SJCRH30 (cell line): Measurements from ENCODE around the gene RABGAP1L. TPM values are rescaled to one million over a fixed set of nuclear protein-coding genes. Genes with fewer than 3 reads are reported as not detected.
"Not testable (repeated sequence)": the region's sequence is repeated elsewhere in the genome, so short reads cannot be mapped to it uniquely, and the experiment has no call there.

Source experiments
- DNase-seq, 2 experiments: peaks; one replicate each; pipeline ENCODE4 v3.0.0-alpha.2; 2015 to 2020
- H3K27ac ChIP-seq: fragments of 250-450 bp; sonication (Bioruptor Pico); 2 replicates; pipeline ENCODE4 v1.5.1; 2020; ENCODE audit warnings: mild to moderate bottlenecking, moderate library complexity
- H3K27me3 ChIP-seq: fragments of 250-450 bp; sonication (Bioruptor Pico); 2 replicates; pipeline ENCODE4 v1.5.1; 2020; ENCODE audit warnings: mild to moderate bottlenecking, moderate library complexity
- H3K36me3 ChIP-seq: fragments of 250-450 bp; sonication (Bioruptor Pico); 2 replicates; pipeline ENCODE4 v1.5.1; 2020; ENCODE audit warnings: mild to moderate bottlenecking, moderate library complexity
- H3K4me1 ChIP-seq: fragments of 250-450 bp; sonication (Bioruptor Pico); 2 replicates; pipeline ENCODE4 v1.5.1; 2020; ENCODE audit warnings: mild to moderate bottlenecking, moderate library complexity
- H3K4me3 ChIP-seq: fragments of 250-450 bp; sonication (Bioruptor Pico); 2 replicates; pipeline ENCODE4 v1.5.1; 2020; ENCODE audit warnings: mild to moderate bottlenecking, moderate library complexity
- H3K9me3 ChIP-seq: fragments of 250-450 bp; sonication (Bioruptor Pico); replicated peaks from 2 replicates; pipeline ENCODE4 v1.5.1; 2020; ENCODE audit warnings: mild to moderate bottlenecking, moderate library complexity
- total RNA-seq: library from RNA; depleted of rRNA; stranded (reverse); fragments of >200 nt; shearing (Covaris generic); gene quantifications from 2 replicates; pipeline ENCODE4 v1.2.3, GENCODE V29; 2014

RABGAP1L gene
- total RNA-seq, 1 experiment from 2014 or later = 22.6 TPM

DNA sequence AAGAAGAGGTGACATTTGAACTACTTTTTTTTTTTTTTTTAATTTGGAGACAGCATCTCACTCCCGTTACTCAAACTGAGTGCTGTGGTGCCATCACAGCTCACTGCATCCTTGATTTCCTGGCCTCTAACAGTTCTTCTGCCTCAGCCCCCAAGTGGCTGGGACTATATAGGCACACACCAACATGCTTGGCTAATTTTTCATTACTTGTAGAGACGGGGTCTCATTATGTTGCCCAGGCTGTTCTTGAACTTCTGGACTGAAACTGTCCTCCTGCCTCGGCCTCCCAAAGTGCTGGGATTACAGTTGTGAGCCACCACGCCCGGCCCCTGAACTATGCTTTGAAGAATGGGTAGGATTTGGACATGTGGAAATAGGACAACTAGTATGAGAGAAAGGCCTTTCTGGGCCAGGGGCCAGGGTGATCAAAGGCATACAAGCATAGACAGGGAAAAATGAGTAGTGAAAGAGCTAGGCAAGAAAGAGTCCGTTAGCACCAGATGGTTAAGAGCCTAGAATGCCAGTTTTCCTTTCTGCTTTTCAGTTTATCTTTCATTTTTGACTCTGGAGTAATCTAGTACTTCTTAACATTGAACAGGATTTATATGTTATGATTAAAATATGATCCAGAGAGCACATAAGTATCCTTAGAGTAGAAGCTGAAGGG, 6.3 kb downstream of the RABGAP1L start:
- Histone ChIP-seq H3K9me3 (no peaks in the 10 kb centered on the region), H3K27me3 (no peaks in the 10 kb centered on the region), H3K27ac (no peak overlapping the region), H3K4me1 (peaks cover 13% of the 10 kb centered on the region), H3K36me3 (no peaks in the 10 kb centered on the region; the same call in 1 of the 2 replicates), H3K4me3 (no peak overlapping the region)
- no peak for DNase-seq

DNA sequence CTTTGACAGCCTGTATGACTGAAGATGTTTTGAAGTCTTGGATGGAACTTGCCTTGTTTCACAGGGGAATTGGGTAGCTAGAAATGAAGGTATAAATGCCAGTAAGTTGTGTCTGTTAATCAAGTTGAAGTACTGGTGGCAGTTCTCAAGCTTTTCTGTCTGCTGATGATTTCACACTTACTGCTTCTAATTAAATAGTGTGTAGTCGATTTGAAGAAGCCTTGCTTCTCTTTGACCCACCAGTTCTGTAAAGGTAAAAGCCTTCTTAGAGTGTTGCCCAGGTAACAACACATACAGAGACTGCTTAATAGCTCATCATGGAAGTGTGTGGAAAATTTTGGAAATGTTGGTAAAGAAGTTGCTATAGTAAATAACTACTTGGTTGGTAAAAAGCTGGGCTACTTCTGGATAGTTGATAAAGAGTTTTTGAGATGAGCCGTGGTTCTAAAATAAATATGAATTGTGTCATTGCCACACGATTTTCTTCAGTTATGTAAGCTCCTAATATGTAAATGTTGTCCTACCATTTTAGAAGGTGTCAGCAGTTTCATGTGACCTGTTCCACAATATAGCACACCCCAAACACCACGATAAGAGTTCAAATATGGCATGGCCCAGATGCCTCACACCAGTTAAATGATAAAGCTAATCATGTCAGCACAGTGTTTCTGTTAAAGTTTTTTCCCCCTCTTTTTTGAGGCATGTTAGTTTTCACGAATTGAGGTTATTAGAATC, 7.4 kb downstream of the RABGAP1L start:
- Histone ChIP-seq H3K36me3 (no peaks in the 10 kb centered on the region; the same call in 1 of the 2 replicates), H3K27ac (no peak overlapping the region), H3K27me3 (no peaks in the 10 kb centered on the region), H3K9me3 (no peaks in the 10 kb centered on the region), H3K4me3 (no peak overlapping the region), H3K4me1 (peaks cover 13% of the 10 kb centered on the region)
- DNase-seq = no peak

DNA sequence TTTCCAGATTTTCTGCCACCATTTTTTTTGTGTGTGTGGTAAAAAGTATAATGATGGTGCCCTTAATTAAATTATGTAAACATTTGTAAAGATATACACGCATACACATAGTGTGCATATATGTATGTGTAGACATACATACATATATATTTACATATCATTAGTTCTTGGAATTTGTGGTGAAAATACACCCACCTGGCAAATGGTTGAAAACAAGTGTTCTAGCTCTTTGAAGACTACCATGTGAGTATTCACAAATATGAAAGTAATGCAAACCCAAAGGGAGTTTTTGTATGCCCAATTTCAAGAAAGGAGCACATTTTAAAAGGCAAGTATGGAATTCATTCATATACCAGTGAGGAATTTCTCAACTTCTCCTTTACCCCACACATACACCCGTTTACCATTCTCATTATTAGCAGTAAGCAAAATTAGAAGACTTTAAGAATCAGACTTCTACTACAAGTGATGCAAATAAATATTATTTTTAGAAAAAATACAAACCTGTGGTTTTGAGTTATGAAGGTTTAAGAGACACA, 8.0 kb downstream of the RABGAP1L start:
- H3K9me3 ChIP-seq = no peaks in the 10 kb centered on the region
- no peaks in the 10 kb centered on the region for H3K27me3 ChIP-seq
- no peaks in the 10 kb centered on the region; the same call in 1 of the 2 replicates for H3K36me3 ChIP-seq
- H3K4me3 ChIP-seq = no peak overlapping the region
- DNase-seq = no peak
- H3K27ac ChIP-seq = no peak overlapping the region
- H3K4me1 ChIP-seq = peaks cover 13% of the 10 kb centered on the region

DNA sequence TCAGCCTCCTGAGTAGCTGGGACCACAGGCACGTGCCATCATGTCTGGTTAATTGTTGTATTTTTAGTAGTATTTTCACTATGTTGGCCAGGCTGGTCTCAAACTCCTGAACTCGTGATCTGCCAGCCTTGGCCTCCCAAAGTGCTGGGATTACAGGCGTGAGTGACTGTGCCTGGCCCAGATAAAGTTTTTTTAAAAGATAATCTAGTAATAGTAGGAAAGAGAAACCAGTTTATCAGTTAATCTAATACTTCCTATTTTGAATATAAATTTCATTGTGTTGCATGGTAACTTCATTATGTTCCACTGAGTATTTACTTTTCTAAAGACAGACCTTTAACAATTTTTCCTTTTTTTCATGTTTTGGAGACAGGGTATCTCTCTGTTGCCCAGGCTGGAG, 10.0 kb downstream of the RABGAP1L start:
- no peak overlapping the region for H3K4me3 ChIP-seq
- H3K27me3 ChIP-seq = no peaks in the 10 kb centered on the region

DNA sequence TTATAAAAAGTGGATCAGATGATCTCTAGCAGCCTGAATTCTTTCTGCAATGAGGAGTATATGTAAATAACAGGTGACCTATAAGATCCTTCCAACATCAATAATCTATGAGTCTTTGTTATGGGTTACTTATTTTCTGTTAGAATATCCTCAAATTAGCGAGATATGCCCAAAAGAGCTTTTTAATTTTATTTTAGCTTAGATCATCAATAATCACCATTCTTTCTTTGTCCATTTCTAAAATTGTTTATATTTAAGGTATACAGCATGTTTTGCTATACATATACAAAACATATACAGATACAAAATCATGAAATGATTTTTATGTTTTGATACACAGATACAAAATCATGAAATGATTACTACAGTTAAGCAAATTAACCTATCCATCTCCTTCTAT, 11.8 kb downstream of the RABGAP1L start:
- no peaks in the 10 kb centered on the region for H3K9me3 ChIP-seq
- H3K36me3 ChIP-seq = no peaks in the 10 kb centered on the region; the same call in 1 of the 2 replicates
- H3K4me1 ChIP-seq = no peaks in the 10 kb centered on the region
- DNase-seq = no peak
- H3K27ac ChIP-seq = no peak overlapping the region
- H3K4me3 ChIP-seq = no peak overlapping the region
- no peaks in the 10 kb centered on the region for H3K27me3 ChIP-seq

More for the DNA sequence above, 10.0 kb downstream of the RABGAP1L start:
- H3K4me1 ChIP-seq = peaks cover 5% of the 10 kb centered on the region; the same call in 1 of the 2 replicates
- no peak for DNase-seq
- no peak overlapping the region for H3K27ac ChIP-seq
- H3K36me3 ChIP-seq = no peaks in the 10 kb centered on the region; the same call in 1 of the 2 replicates
- no peaks in the 10 kb centered on the region for H3K9me3 ChIP-seq

DNA sequence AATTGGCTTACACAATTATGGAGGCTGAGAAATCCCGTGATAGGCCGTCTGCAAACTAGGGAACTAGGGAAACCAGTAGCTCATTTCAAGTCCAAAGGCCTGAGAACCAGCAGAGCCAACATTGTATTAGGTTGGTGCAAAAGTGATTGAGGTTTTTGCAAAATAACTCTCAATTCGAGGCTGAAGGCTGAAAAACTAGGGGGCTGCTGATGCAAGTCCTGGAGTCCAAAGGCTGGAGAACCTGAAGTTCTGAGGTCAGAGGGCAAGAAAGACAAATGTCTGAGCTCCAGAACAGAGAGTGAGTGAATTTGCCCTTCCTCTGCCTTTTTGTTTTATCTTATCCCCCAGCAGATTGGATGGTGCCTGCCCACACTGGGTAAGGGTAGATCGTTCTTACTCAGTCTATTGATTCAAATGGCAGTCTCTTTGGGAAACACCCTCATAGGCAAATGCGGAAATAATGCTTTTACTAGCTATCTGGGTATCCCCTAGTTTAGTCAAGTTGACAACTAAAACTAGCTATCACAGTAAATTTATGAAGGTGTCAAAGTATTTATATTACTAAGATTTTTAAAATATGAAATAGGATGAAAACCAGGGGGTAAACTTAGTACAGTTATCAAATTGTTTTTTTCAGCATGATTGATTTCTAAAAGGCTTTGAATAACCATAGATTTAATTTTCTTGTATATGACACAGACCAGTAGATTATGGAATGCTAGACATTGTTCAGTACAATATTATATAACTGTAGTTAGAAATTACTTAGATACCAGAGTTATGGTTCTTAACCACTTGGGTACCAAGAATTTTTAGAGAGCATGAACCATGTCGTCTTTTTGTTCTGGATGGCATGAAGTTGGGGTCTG, 15.4 kb downstream of the RABGAP1L start:
- no peak overlapping the region for H3K4me3 ChIP-seq

DNA sequence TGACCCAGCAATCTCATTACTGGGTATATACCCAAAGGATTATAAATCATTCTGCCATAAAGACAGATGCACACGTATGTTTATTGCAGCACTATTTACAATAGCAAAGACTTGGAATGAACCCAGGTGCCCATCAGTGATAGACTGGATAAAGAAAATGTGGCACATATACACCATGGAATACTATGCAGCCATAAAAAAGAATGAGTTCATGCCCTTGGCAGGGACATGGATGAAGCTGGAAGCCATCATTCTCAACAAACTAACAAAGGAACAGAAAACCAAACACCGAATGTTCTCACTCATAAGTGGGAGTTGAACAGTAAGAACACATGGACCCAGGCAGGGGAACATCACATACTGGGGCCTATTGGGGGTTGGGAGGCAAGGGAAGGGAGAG, 19.1 kb downstream of the RABGAP1L start:
- H3K27me3 ChIP-seq, H3K27ac ChIP-seq, DNase-seq, H3K4me1 ChIP-seq, H3K4me3 ChIP-seq, H3K36me3 ChIP-seq, H3K9me3 ChIP-seq: not testable (repeated sequence)

More for the DNA sequence above, 15.4 kb downstream of the RABGAP1L start:
- Histone ChIP-seq H3K27ac (no peak overlapping the region), H3K27me3 (no peaks in the 10 kb centered on the region), H3K36me3 (no peaks in the 10 kb centered on the region), H3K4me1 (no peaks in the 10 kb centered on the region), H3K9me3 (no peaks in the 10 kb centered on the region)
- DNase-seq = no peak

DNA sequence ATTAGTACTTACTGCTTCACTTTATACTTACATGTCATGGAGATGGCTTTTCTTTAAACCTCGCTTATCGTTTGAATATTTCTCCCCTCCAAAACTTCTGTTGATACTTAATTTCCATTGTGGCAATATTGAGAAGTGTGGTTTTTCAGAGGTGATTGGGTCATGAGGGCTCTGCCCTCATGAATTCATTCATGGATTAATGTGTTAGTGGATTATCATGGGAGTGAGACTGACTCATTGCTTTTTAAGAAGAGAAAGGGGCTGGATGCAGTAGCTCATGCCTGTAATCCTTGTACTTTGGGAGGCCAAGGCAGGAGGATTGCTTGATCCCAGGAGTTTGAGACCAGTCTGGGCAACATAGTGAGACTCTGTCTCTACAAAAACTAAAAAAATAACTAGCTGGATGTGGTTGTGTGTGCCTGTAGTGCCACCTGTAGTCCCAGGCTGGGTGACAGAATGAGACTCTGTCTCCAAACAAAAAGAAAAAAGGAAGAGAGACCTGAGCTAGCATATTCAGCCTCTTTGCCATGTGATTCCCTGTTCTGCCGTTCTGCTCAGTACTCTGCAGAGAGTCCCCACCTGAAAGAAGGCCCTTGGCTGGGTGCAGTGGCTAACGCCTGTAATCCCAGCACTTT, 30.2 kb downstream of the RABGAP1L start:
- no peaks in the 10 kb centered on the region for H3K27me3 ChIP-seq
- H3K27ac ChIP-seq = no peak overlapping the region
- no peak overlapping the region for H3K4me3 ChIP-seq
- H3K36me3 ChIP-seq = no peaks in the 10 kb centered on the region
- H3K9me3 ChIP-seq = no peaks in the 10 kb centered on the region
- DNase-seq = no peak
- H3K4me1 ChIP-seq = no peaks in the 10 kb centered on the region

DNA sequence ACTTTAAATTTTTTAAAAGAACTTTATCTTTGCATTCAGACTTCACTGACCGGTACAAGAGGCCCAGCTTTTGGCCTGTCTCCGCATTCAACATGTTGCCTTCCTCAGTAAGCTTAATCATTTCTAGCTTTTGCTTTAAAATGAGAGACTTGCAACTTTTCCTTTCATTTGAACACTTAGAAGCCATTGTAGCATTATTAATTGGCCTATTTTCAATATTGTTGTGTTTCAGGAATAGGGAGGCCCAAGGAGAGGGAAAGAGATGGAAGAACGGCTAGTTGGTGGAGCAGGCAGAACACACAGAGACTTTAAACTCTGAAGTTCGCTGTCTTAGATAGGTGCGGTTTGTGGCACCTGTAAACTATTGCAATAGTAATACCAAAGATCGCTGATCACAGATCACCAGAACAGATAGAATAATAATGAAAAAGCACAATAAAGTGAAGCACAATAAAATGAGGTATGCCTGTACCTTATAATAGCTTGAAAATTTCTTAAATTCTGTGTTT, 31.4 kb downstream of the RABGAP1L start:
- Histone ChIP-seq H3K9me3 (no peaks in the 10 kb centered on the region), H3K36me3 (no peaks in the 10 kb centered on the region), H3K4me1 (no peaks in the 10 kb centered on the region), H3K27ac (no peak overlapping the region), H3K27me3 (no peaks in the 10 kb centered on the region), H3K4me3 (no peak overlapping the region)
- DNase-seq = no peak

DNA sequence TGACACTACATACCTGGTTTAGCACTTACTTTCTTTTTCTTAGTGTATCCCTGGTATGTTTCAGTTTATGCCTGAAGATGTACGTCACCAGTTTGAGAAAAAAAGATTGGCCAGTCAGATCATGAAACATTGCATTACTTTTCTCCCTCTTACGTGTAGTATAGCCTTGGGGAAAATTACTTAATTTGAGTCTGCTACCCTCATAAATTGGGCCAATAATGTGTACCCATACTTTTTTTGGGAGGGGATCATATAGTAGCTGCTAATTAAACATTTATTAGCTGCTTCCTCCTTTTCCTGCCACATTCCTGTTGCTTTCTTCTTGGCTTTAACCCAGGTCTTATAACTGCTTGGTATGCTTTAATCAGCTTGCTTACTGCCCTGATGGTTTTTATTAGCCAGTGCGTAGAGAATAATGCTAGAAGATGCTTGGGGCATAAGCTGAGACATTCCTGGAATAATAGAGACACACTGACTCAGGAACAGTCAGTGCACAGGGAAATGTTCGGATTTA, 32.1 kb downstream of the RABGAP1L start:
- no peak overlapping the region for H3K4me3 ChIP-seq
- no peaks in the 10 kb centered on the region for H3K4me1 ChIP-seq
- H3K9me3 ChIP-seq = no peaks in the 10 kb centered on the region
- no peaks in the 10 kb centered on the region for H3K36me3 ChIP-seq
- no peak for DNase-seq
- no peak overlapping the region for H3K27ac ChIP-seq
- H3K27me3 ChIP-seq = no peaks in the 10 kb centered on the region

DNA sequence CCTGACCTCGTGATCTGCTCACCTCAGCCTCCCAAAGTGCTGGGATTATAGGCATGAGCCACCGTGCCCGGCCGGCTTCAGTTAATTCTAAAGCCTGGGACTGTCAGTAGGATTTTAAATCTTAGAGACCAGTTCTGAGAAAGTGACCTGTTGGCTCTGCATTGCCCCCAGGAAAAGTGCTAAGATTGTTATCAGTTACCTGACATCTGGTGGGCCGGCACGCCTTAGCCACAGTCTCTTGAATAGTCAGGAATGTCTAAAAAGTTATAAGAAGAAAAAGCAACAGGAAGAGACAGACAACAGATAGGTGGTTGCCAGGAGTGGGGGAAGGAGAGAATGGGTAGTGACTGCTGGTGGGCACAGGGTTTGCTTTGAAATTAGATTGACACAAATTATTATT, 35.1 kb downstream of the RABGAP1L start:
- Histone ChIP-seq H3K4me3 (no peak overlapping the region), H3K9me3 (no peaks in the 10 kb centered on the region), H3K27me3 (no peaks in the 10 kb centered on the region), H3K36me3 (no peaks in the 10 kb centered on the region), H3K4me1 (no peaks in the 10 kb centered on the region), H3K27ac (no peak overlapping the region)
- DNase-seq = no peak

DNA sequence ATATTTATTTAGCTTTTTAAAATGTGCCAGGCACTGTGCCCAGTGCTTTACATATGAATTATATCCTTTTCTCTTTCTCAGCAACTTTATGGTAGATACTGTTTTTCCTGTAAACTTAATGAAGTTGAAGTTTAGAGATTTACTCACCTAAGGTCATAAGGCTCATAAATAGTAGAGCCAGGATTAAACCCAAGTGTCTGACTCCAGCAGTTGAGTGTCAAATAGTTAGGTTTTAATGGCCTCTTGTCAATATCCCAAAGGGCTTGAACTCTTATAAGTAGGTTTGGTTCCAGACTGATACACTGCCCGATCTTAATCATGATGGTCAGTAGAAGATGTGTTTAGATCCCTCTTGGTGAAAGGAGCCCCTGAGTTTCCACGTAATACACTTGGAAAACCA, 37.8 kb downstream of the RABGAP1L start:
- H3K36me3 ChIP-seq = no peaks in the 10 kb centered on the region
- no peak overlapping the region for H3K27ac ChIP-seq
- H3K4me3 ChIP-seq = no peak overlapping the region
- DNase-seq = no peak
- no peaks in the 10 kb centered on the region; the same call in 1 of the 2 replicates for H3K9me3 ChIP-seq
- H3K4me1 ChIP-seq = no peaks in the 10 kb centered on the region
- no peaks in the 10 kb centered on the region for H3K27me3 ChIP-seq

DNA sequence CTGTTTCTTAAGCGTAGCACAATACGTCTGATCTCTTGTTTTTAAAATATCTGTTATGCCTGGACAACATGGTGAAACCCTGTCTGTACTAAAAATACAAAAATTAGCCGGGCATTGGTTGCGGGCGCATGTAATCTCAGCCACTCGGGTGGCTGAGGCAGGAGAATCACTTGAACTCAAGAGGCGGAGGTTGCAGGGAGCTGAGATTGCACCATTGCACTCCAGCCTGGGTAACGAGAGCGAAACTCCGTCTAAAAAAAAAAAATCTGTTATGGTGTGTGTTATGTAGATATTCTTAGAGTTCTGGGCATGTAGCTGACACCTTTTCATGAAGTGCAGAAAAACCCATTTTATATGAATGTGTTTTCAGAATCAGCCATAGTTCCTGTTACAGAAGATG, 38.2 kb downstream of the RABGAP1L start:
- Histone ChIP-seq H3K27me3 (no peaks in the 10 kb centered on the region), H3K4me3 (no peak overlapping the region), H3K4me1 (no peaks in the 10 kb centered on the region), H3K27ac (no peak overlapping the region), H3K9me3 (no peaks in the 10 kb centered on the region; the same call in 1 of the 2 replicates), H3K36me3 (no peaks in the 10 kb centered on the region)
- no peak for DNase-seq

DNA sequence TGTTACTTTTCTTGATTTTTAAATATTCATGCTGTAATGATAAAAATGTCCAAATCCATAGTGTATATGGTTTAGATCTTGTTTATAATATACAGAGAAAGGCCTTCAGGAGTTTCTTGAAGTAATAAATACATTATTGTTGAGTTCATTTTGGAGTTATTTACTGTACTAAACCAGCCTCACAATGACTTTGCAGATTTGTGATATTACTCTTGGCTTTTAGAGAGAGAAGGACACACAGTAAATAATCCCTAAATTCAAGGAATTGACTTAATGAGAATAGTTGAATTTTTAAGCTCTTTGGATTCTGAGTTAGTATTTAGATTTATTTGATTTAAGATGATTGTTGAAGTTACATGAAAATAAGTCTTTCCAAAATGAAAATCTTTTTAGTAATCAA, 38.9 kb downstream of the RABGAP1L start:
- Histone ChIP-seq H3K4me1 (no peaks in the 10 kb centered on the region), H3K27me3 (no peaks in the 10 kb centered on the region), H3K27ac (no peak overlapping the region), H3K4me3 (no peak overlapping the region), H3K36me3 (no peaks in the 10 kb centered on the region), H3K9me3 (no peaks in the 10 kb centered on the region; the same call in 1 of the 2 replicates)
- no peak for DNase-seq
